ENCODE data around the gene RPP38. TPM values are rescaled to one million over a fixed set of nuclear protein-coding genes. Genes with fewer than 3 reads are reported as not detected.

RPP38 gene
- total and polyA plus RNA-seq, 2 of the 13 experiments (the other 11 are each of a cell fraction or from before 2014, with no cell fraction given), result 11.7 to 16.4 TPM

DNA sequence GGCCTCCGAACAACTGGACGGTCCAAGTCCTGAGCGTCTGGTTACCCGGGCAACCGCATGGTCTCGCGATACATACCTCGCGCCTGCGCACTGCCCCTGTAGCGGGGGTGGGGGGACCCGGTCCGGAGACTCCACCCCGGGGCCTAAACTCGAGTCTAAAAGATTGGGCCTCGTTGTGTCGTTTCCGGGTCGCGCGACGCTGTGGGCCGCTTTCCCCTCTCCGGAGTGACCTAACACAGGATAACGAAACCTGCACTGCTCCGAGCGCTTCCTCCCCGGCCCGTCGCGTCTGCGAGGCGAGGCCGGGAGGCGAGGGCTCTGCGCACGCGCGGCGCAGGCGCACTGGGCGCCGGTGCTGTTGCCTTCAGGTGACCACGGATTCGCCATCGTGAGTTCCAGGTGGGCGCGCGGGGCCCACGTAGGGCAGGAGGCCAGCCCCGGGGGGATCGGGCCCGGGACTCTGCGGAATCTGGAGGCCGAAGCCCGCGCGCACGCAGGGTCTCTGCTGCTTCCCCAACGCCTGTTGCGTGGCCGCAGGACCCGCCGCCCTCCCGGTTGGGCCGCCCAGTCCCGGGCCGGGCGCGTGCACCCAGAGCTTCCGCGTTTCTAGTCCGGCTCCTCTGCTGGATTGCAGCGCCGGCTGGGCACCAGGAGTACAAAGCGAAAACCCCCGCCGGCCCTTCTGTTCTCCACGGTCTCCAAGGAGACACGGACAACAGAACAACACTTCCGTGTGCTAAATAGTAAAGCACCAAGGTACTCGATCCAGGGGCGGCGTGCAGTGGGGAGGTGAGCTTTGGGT, at the start of gene RPP38 (continued):
- TF ChIP-seq, protein P1, sequence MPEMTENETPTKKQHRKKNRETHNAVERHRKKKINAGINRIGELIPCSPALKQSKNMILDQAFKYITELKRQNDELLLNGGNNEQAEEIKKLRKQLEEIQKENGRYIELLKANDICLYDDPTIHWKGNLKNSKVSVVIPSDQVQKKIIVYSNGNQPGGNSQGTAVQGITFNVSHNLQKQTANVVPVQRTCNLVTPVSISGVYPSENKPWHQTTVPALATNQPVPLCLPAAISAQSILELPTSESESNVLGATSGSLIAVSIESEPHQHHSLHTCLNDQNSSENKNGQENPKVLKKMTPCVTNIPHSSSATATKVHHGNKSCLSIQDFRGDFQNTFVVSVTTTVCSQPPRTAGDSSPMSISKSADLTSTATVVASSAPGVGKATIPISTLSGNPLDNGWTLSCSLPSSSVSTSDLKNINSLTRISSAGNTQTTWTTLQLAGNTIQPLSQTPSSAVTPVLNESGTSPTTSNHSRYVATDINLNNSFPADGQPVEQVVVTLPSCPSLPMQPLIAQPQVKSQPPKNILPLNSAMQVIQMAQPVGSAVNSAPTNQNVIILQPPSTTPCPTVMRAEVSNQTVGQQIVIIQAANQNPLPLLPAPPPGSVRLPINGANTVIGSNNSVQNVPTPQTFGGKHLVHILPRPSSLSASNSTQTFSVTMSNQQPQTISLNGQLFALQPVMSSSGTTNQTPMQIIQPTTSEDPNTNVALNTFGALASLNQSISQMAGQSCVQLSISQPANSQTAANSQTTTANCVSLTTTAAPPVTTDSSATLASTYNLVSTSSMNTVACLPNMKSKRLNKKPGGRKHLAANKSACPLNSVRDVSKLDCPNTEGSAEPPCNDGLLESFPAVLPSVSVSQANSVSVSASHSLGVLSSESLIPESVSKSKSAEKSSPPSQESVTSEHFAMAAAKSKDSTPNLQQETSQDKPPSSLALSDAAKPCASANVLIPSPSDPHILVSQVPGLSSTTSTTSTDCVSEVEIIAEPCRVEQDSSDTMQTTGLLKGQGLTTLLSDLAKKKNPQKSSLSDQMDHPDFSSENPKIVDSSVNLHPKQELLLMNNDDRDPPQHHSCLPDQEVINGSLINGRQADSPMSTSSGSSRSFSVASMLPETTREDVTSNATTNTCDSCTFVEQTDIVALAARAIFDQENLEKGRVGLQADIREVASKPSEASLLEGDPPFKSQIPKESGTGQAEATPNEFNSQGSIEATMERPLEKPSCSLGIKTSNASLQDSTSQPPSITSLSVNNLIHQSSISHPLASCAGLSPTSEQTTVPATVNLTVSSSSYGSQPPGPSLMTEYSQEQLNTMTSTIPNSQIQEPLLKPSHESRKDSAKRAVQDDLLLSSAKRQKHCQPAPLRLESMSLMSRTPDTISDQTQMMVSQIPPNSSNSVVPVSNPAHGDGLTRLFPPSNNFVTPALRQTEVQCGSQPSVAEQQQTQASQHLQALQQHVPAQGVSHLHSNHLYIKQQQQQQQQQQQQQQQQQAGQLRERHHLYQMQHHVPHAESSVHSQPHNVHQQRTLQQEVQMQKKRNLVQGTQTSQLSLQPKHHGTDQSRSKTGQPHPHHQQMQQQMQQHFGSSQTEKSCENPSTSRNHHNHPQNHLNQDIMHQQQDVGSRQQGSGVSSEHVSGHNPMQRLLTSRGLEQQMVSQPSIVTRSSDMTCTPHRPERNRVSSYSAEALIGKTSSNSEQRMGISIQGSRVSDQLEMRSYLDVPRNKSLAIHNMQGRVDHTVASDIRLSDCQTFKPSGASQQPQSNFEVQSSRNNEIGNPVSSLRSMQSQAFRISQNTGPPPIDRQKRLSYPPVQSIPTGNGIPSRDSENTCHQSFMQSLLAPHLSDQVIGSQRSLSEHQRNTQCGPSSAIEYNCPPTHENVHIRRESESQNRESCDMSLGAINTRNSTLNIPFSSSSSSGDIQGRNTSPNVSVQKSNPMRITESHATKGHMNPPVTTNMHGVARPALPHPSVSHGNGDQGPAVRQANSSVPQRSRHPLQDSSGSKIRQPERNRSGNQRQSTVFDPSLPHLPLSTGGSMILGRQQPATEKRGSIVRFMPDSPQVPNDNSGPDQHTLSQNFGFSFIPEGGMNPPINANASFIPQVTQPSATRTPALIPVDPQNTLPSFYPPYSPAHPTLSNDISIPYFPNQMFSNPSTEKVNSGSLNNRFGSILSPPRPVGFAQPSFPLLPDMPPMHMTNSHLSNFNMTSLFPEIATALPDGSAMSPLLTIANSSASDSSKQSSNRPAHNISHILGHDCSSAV (CRISPR knock-in tag; IDR thresholded peaks at IDR 0.05; ENCODE audit: borderline replicate concordance), result no peak
- peak; percentile 77 for TF ChIP-seq HNRNPLL (IDR thresholded peaks at IDR 0.05; ENCODE audit: low read depth, low read length, poor library complexity, severe bottlenecking)

DNA sequence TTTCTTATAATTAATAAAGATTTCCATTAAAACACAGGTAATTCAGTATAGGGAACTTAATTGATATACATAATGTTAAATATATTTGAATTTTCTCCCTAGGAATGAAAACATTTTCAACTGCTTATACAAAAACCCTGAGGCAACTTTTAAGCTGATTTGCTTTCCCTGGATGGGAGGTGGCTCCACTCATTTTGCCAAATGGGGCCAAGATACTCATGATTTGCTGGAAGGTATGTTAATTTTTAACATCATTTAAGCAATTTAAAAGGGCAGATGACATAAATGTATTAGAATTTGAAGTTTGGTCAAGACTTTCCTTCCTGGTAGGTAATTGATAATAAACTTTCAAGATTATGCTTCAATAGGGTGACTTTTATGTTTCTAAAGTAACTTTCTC, 47.6 kb upstream of the RPP38 start:
- Histone ChIP-seq H3K4me2 (ENCODE audit: low read depth, low read length) (no peak overlapping the region), H3K36me3 (replicated peaks in 1 of 2; ENCODE audit: control insufficient read depth in 1 of 2, insufficient read depth in 2 of 2, low read length in 2 of 2) (no peaks in the 10 kb centered on the region), H3K9me3 (ENCODE audit: low read length) (no peaks in the 10 kb centered on the region), H2AFZ (ENCODE audit: low read length) (no peak overlapping the region), H4K20me1 (ENCODE audit: insufficient read depth, low read length) (no peaks in the 10 kb centered on the region), H3K4me1 (ENCODE audit: insufficient read depth, low read length) (peaks cover 10% of the 10 kb centered on the region; the same call in 1 of the 2 replicates), H3K27me3 (ENCODE audit: control insufficient read depth in 1 of 2, insufficient read depth in 2 of 2, low read length in 2 of 2) (no peaks in the 10 kb centered on the region; a peak in 1 of 5 replicates), H3K79me2 (ENCODE audit: insufficient read depth, low read length) (no peaks in the 10 kb centered on the region), H3K4me3 (replicated peaks in 1 of 3; ENCODE audit: insufficient read depth in 1 of 3, low read depth in 2 of 3, low read length in 3 of 3) (no peak overlapping the region), H3K9ac (ENCODE audit: insufficient read depth, low read depth, low read length) (no peak overlapping the region), H3K27ac (ENCODE audit: extremely low read length, insufficient read depth, low read length) (no peak overlapping the region)
- ChIA-PET POLR2A (no interaction called here), CTCF (ENCODE audit: low intra/inter-chr PET ratio, low total read pairs) (no interaction called here)
- FAIRE-seq (no peak), ATAC-seq (no peak), DNase-seq (ENCODE audit: low spot score) (no peak)
- in situ Hi-C loops (cut with HindIII; ENCODE audit: extremely low pct_ligation_motif_present, low pct_unique_long_range_greater_than_20kb), result no loop called here
- no TSS peak for BruUV-seq (replicated peaks)
- intact Hi-C loops (cut with micrococcal nuclease; ENCODE audit: unreplicated experiment), result no loop called here
- no peak for TF ChIP-seq MAF1 (CRISPR knock-in tag; IDR thresholded peaks at IDR 0.05; ENCODE audit: borderline replicate concordance)
- TF ChIP-seq RERE (CRISPR knock-in tag; IDR thresholded peaks at IDR 0.05; ENCODE audit: low read depth), result no peak
- no peak for TF ChIP-seq ATRX (CRISPR knock-in tag; IDR thresholded peaks at IDR 0.05; ENCODE audit: borderline replicate concordance)
- TF ChIP-seq MEF2D (CRISPR knock-in tag; IDR thresholded peaks at IDR 0.05), result no peak
- no peak for TF ChIP-seq SALL2 (CRISPR knock-in tag; IDR thresholded peaks at IDR 0.05)
- TF ChIP-seq ETV6 (CRISPR knock-in tag; conservative IDR thresholded peaks at IDR 0.05), result no peak
